ENCODE results near the gene BRINP1.

Gene BRINP1

GRCh38 chr9:119349351-119349825 lies 19.8 kb downstream of the BRINP1 start:
- H3K4me3 ChIP-seq (ENCODE audit: severe bottlenecking): no peak overlapping the region
- no peak for ATAC-seq (ENCODE audit: low read depth)

GRCh38 chr9:119343059-119343990 lies 25.9 kb downstream of the BRINP1 start:
- H3K4me1 ChIP-seq (ENCODE audit: insufficient read depth, poor library complexity, severe bottlenecking): no peaks in the 10 kb centered on the region
- H3K27ac ChIP-seq (ENCODE audit: poor library complexity, severe bottlenecking): no peak overlapping the region
- H3K36me3 ChIP-seq (ENCODE audit: low read depth): no peaks in the 10 kb centered on the region
- H3K9me3 ChIP-seq (ENCODE audit: severe bottlenecking): no peaks in the 10 kb centered on the region
- TF ChIP-seq, protein P1, sequence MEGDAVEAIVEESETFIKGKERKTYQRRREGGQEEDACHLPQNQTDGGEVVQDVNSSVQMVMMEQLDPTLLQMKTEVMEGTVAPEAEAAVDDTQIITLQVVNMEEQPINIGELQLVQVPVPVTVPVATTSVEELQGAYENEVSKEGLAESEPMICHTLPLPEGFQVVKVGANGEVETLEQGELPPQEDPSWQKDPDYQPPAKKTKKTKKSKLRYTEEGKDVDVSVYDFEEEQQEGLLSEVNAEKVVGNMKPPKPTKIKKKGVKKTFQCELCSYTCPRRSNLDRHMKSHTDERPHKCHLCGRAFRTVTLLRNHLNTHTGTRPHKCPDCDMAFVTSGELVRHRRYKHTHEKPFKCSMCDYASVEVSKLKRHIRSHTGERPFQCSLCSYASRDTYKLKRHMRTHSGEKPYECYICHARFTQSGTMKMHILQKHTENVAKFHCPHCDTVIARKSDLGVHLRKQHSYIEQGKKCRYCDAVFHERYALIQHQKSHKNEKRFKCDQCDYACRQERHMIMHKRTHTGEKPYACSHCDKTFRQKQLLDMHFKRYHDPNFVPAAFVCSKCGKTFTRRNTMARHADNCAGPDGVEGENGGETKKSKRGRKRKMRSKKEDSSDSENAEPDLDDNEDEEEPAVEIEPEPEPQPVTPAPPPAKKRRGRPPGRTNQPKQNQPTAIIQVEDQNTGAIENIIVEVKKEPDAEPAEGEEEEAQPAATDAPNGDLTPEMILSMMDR (IDR thresholded peaks at IDR 0.05; ENCODE audit: poor library complexity, severe bottlenecking): no peak
- H3K4me3 ChIP-seq (ENCODE audit: severe bottlenecking): no peak overlapping the region
- no peaks in the 10 kb centered on the region for H3K27me3 ChIP-seq (ENCODE audit: insufficient read depth, poor library complexity, severe bottlenecking)
- DNase-seq (ENCODE audit: low spot score) (no peak), ATAC-seq (ENCODE audit: low read depth) (no peak)

More at GRCh38 chr9:119349351-119349825, 19.8 kb downstream of the BRINP1 start:
- no peaks in the 10 kb centered on the region for H3K4me1 ChIP-seq (ENCODE audit: insufficient read depth, poor library complexity, severe bottlenecking)
- no peaks in the 10 kb centered on the region for H3K36me3 ChIP-seq (ENCODE audit: low read depth)
- H3K27ac ChIP-seq (ENCODE audit: poor library complexity, severe bottlenecking): no peak overlapping the region
- no peak for DNase-seq (ENCODE audit: low spot score)
- TF ChIP-seq, protein P1 (IDR thresholded peaks at IDR 0.05; ENCODE audit: poor library complexity, severe bottlenecking): no peak
- no peaks in the 10 kb centered on the region for H3K9me3 ChIP-seq (ENCODE audit: severe bottlenecking)
- H3K27me3 ChIP-seq (ENCODE audit: insufficient read depth, poor library complexity, severe bottlenecking): no peaks in the 10 kb centered on the region

DNA sequence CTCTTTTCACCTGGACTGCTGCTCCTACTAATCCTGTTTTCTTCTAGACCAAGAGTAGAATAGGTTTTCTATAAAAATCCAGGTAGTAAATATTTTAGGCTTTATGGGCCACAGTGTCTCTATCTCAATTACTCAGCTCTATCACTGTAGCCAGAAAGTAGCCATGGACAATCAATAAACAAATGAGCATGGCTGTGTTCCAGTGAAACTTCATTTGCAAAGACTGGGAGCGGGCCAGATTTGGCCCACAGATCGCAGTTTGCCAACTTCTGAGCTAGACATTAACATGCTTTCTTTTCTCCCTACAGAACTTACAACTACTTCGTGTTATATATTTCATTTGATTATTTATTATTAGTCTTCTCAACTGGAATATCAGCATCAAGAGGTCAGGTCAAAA lies 30.2 kb downstream of the BRINP1 start:
- H3K36me3 ChIP-seq (ENCODE audit: low read depth): no peaks in the 10 kb centered on the region
- no peaks in the 10 kb centered on the region for H3K9me3 ChIP-seq (ENCODE audit: severe bottlenecking)
- TF ChIP-seq, protein P1 (IDR thresholded peaks at IDR 0.05; ENCODE audit: poor library complexity, severe bottlenecking): no peak
- ATAC-seq (ENCODE audit: low read depth) (no peak), DNase-seq (ENCODE audit: low spot score) (no peak)
- H3K4me3 ChIP-seq (ENCODE audit: severe bottlenecking): no peak overlapping the region
- H3K27me3 ChIP-seq (ENCODE audit: insufficient read depth, poor library complexity, severe bottlenecking): no peaks in the 10 kb centered on the region
- H3K27ac ChIP-seq (ENCODE audit: poor library complexity, severe bottlenecking): no peak overlapping the region
- no peaks in the 10 kb centered on the region for H3K4me1 ChIP-seq (ENCODE audit: insufficient read depth, poor library complexity, severe bottlenecking)

DNA sequence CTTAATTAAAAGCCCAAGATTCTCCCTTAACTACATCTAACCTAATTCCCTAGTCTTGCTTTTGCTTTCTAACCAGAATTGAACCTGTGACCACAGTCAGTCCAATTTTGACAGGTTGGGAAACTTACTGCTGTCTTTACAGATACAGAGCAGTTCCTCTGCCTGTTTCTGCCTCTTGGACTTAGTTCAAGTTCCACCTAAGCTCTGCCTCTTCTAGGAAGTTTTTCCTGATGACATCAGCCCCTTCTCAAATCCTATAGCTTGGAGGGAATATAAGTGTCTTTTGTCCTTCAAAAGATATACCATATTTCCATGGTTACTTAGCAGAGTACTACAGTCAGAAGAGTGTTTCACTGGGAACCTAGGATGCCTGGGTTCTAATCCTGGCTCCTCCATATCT lies 31.7 kb downstream of the BRINP1 start:
- no peaks in the 10 kb centered on the region for H3K27me3 ChIP-seq (ENCODE audit: insufficient read depth, poor library complexity, severe bottlenecking)
- no peaks in the 10 kb centered on the region for H3K9me3 ChIP-seq (ENCODE audit: severe bottlenecking)
- TF ChIP-seq, protein P1 (IDR thresholded peaks at IDR 0.05; ENCODE audit: poor library complexity, severe bottlenecking): no peak
- H3K36me3 ChIP-seq (ENCODE audit: low read depth): no peaks in the 10 kb centered on the region
- H3K4me1 ChIP-seq (ENCODE audit: insufficient read depth, poor library complexity, severe bottlenecking): no peaks in the 10 kb centered on the region
- no peak for DNase-seq (ENCODE audit: low spot score)
- no peak overlapping the region for H3K4me3 ChIP-seq (ENCODE audit: severe bottlenecking)
- no peak overlapping the region for H3K27ac ChIP-seq (ENCODE audit: poor library complexity, severe bottlenecking)
- no peak for ATAC-seq (ENCODE audit: low read depth)

GRCh38 chr9:119334745-119335144 lies 34.5 kb downstream of the BRINP1 start:
- Histone ChIP-seq H3K36me3 (ENCODE audit: low read depth) (no peaks in the 10 kb centered on the region), H3K27me3 (ENCODE audit: insufficient read depth, poor library complexity, severe bottlenecking) (no peaks in the 10 kb centered on the region), H3K4me3 (ENCODE audit: severe bottlenecking) (no peak overlapping the region), H3K4me1 (ENCODE audit: insufficient read depth, poor library complexity, severe bottlenecking) (no peaks in the 10 kb centered on the region), H3K9me3 (ENCODE audit: severe bottlenecking) (peaks cover 2% of the 10 kb centered on the region), H3K27ac (ENCODE audit: poor library complexity, severe bottlenecking) (no peak overlapping the region)
- TF ChIP-seq, protein P1 (IDR thresholded peaks at IDR 0.05; ENCODE audit: poor library complexity, severe bottlenecking): no peak
- ATAC-seq (ENCODE audit: low read depth) (no peak), DNase-seq (ENCODE audit: low spot score) (no peak)

Measured in RWPE2 (cell line).